Measurements from ENCODE around the gene CKS1B. TPM values are rescaled to one million over a fixed set of nuclear protein-coding genes. Genes with fewer than 3 reads are reported as not detected.
A peak's percentile ranks its signal among the peaks of the same experiment; 100 is the strongest.

Gene CKS1B
- total RNA-seq, 1 experiment from 2014 or later = 258 TPM

DNA sequence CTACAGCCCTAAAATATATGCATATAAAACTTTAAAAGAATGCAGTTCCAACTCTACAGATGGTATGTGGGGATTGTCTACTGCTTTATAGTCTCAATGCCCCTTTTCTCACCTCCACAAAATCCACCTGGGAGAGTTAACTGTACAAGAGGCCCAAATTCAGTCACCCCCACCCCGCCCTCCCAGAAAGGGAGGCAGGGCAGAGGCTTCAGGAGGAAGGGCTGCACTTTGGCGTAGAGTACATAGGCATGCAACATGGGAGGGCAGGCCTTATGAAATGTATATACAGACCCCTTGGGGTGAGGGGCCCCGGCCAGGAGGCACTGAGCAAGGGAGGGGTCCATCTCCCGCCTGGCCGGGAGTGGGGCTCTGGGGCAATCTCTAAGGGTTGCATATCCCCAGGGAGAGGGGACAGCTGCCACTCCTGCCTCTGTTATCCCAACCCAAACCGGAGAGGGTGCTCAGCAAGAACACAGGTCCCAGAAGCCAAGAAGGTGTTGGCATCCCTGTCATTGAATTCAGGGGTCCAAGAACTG is 11.6 kb upstream of the CKS1B start:
- Mint-ChIP-seq H3K27ac (no peak overlapping the region; the same call in 1 of the 2 replicates), H3K27me3 (ENCODE audit: low read depth) (no peaks in the 10 kb centered on the region), H3K4me1 (peaks cover 22% of the 10 kb centered on the region), H3K36me3 (peaks cover 56% of the 10 kb centered on the region), H3K9me3 (no peaks in the 10 kb centered on the region), H3K4me3 (peak overlapping the region; percentile 81)
- TF ChIP-seq TP53 (CRISPR knock-in tag; IDR thresholded peaks at IDR 0.05) (no peak), PRDM15 (CRISPR knock-in tag; IDR thresholded peaks at IDR 0.05) (no peak), GRHL2 (CRISPR knock-in tag; IDR thresholded peaks at IDR 0.05; ENCODE audit: insufficient replicate concordance, severe bottlenecking) (no peak), ZBTB21 (CRISPR knock-in tag; IDR thresholded peaks at IDR 0.05; ENCODE audit: borderline replicate concordance) (no peak), ZNF532 (CRISPR knock-in tag; IDR thresholded peaks at IDR 0.05; ENCODE audit: borderline replicate concordance) (no peak), CBFB (CRISPR knock-in tag; IDR thresholded peaks at IDR 0.05; ENCODE audit: low read depth) (no peak), ZNF512 (CRISPR knock-in tag; IDR thresholded peaks at IDR 0.05; ENCODE audit: borderline replicate concordance) (no peak), ZNF219 (CRISPR knock-in tag; IDR thresholded peaks at IDR 0.05; ENCODE audit: borderline replicate concordance) (no peak), ZNF263 (CRISPR knock-in tag; IDR thresholded peaks at IDR 0.05; ENCODE audit: low read depth) (no peak), MXD4 (CRISPR knock-in tag; IDR thresholded peaks at IDR 0.05; ENCODE audit: borderline replicate concordance) (no peak), SMAD3 (CRISPR knock-in tag; IDR thresholded peaks at IDR 0.05; ENCODE audit: borderline replicate concordance) (no peak), ZNF416 (CRISPR knock-in tag; IDR thresholded peaks at IDR 0.05) (no peak), HMGA2 (CRISPR knock-in tag; IDR thresholded peaks at IDR 0.05) (no peak), ZNF317 (CRISPR knock-in tag; IDR thresholded peaks at IDR 0.05; ENCODE audit: borderline replicate concordance, low read depth) (no peak), AFF4 (CRISPR knock-in tag; IDR thresholded peaks at IDR 0.05; ENCODE audit: borderline replicate concordance) (no peak)
- TF ChIP-seq, protein P1, sequence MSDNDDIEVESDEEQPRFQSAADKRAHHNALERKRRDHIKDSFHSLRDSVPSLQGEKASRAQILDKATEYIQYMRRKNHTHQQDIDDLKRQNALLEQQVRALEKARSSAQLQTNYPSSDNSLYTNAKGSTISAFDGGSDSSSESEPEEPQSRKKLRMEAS (CRISPR knock-in tag; IDR thresholded peaks at IDR 0.05) = no peak
- no peak for ATAC-seq
- CTCF ChIA-PET = interaction anchor here (1.0 to 4.1 kb wide), 6 partner anchors 9 to 210 kb away, joined by 5 to 33 read pairs (median 12); partner anchors contain the start of genes FLAD1, KRTCAP2, LENEP and SHC1
- POLR2A ChIA-PET = interaction anchor here (2.4 to 3.2 kb wide), 3 partner anchors 8 to 20 kb away, joined by 10 to 26 read pairs (median 11); partner anchors contain the start of genes FLAD1 and SHC1
- no peak for DNase-seq (ENCODE audit: low spot score)
